HT1080 (cell line): Measurements from ENCODE around the gene MAPRE3. TPM values are rescaled to one million over a fixed set of nuclear protein-coding genes. Genes with fewer than 3 reads are reported as not detected.
A peak's percentile ranks its signal among the peaks of the same experiment; 100 is the strongest.
"Not testable (repeated sequence)": the region's sequence is repeated elsewhere in the genome, so short reads cannot be mapped to it uniquely, and the experiment has no call there.

ENCODE experiments used
- DNase-seq: peaks from one replicate; pipeline ENCODE4 v3.0.0-alpha.2; 2015; ENCODE audit warnings: low read depth
- total RNA-seq: library from RNA; depleted of rRNA; stranded (reverse); fragments of >200 nt; shearing (Covaris generic); gene quantifications from 2 replicates; pipeline ENCODE4 v1.2.3, GENCODE V29; 2014; rRNA removed

The MAPRE3 gene
- total RNA-seq, 1 experiment from 2014 or later, result 5.4 TPM

- DNase-seq, result no peak
These were observed 96.9 kb downstream of the MAPRE3 start for GRCh38 chr2:27067385-27067784.

GRCh38 chr2:27069436-27069835 is 99.0 kb downstream of the MAPRE3 start:
- no peak for DNase-seq

GRCh38 chr2:27069961-27070618 is 99.7 kb downstream of the MAPRE3 start:
- DNase-seq, result no peak

- DNase-seq, result no peak
These were observed 100.3 kb downstream of the MAPRE3 start for GRCh38 chr2:27070653-27071276.

- peak; percentile 88 for DNase-seq
These were observed 101.0 kb downstream of the MAPRE3 start, which contains the start of gene OST4 for GRCh38 chr2:27071277-27071989. OST4 (minus strand) TSS chr2:27071654.

GRCh38 chr2:27071990-27072830 is 101.8 kb downstream of the MAPRE3 start:
- DNase-seq, result peak; percentile 11

GRCh38 chr2:27072920-27073319 is 102.5 kb downstream of the MAPRE3 start:
- DNase-seq, result no peak

- no peak for DNase-seq
These were observed 103.3 kb downstream of the MAPRE3 start for GRCh38 chr2:27073782-27074181.

- no peak for DNase-seq
These were observed 104.5 kb downstream of the MAPRE3 start for GRCh38 chr2:27074738-27075565.

- not testable (repeated sequence) for DNase-seq
These were observed 105.1 kb downstream of the MAPRE3 start for GRCh38 chr2:27075566-27075871.

GRCh38 chr2:27076323-27076722 is 105.9 kb downstream of the MAPRE3 start:
- no peak for DNase-seq

Other genes with a start within 250 kb of the MAPRE3 start
- gene SLC35F6, start 206.4 kb upstream of the MAPRE3 start, total RNA-seq, result 19.3 and 24.7 TPM in 2 replicates
- gene CENPA, start 184.6 kb upstream of the MAPRE3 start, total RNA-seq, result 29.3 and 42.8 TPM in 2 replicates
- gene DPYSL5, start 122.5 kb upstream of the MAPRE3 start, total RNA-seq, result 0.11 and 0.23 TPM in 2 replicates
- 34.1 and 46.9 TPM in 2 replicates for gene TMEM214, start 62.3 kb downstream of the MAPRE3 start, total RNA-seq
- 20.6 and 26.6 TPM in 2 replicates for gene AGBL5, start 81.0 kb downstream of the MAPRE3 start, total RNA-seq
- gene OST4, start 101.0 kb downstream of the MAPRE3 start, total RNA-seq, result 249 and 313 TPM in 2 replicates
- gene EMILIN1, start 108.0 kb downstream of the MAPRE3 start, total RNA-seq, result 0.45 and 1.1 TPM in 2 replicates
- gene KHK, start 116.1 kb downstream of the MAPRE3 start, total RNA-seq, result 5.7 and 5.9 TPM in 2 replicates
- gene CGREF1, start 148.5 kb downstream of the MAPRE3 start, total RNA-seq, result 0.13 and 0.26 TPM in 2 replicates
- gene ABHD1, start 153.2 kb downstream of the MAPRE3 start, total RNA-seq, result not detected in 2 replicates
- gene PREB, start 164.0 kb downstream of the MAPRE3 start, total RNA-seq, result 66.4 and 75.8 TPM in 2 replicates
- not detected in 2 replicates for gene PRR30, start 168.8 kb downstream of the MAPRE3 start, total RNA-seq
- gene TCF23, start 178.4 kb downstream of the MAPRE3 start, total RNA-seq, result not detected in 2 replicates
- gene ATRAID, start 241.4 kb downstream of the MAPRE3 start, total RNA-seq, result 124 and 132 TPM in 2 replicates
- 77.9 and 82.0 TPM in 2 replicates for gene SLC5A6, start 241.6 kb downstream of the MAPRE3 start, total RNA-seq
- 52.9 and 54.0 TPM in 2 replicates for gene CAD, start 246.7 kb downstream of the MAPRE3 start, total RNA-seq